ENCODE data around the gene HOXA3. TPM values are rescaled to one million over a fixed set of nuclear protein-coding genes. Genes with fewer than 3 reads are reported as not detected.
A peak's percentile ranks its signal among the peaks of the same experiment; 100 is the strongest.

The HOXA3 gene
- total and polyA plus RNA-seq, 2 of the 13 experiments (the other 11 are each of a cell fraction or from before 2014, with no cell fraction given), result 2.9 to 4.6 TPM

GRCh38 chr7:27130540-27131389, 21.6 kb downstream of the HOXA3 start, which contains the start of gene HOXA4 (continued):
- peak; percentile 58; the same call in 1 of the 2 replicates for TF ChIP-seq ZNF703 (CRISPR knock-in tag; IDR thresholded peaks at IDR 0.05; ENCODE audit: borderline replicate concordance)
- no peak for TF ChIP-seq SRF (IDR thresholded peaks at IDR 0.05; ENCODE audit: low read depth, low read length)
- no peak for TF ChIP-seq ZNF761 (CRISPR knock-in tag; conservative IDR thresholded peaks at IDR 0.05)
- TF ChIP-seq ZNF569 (CRISPR knock-in tag; IDR thresholded peaks at IDR 0.05; ENCODE audit: borderline replicate concordance), result no peak
- TF ChIP-seq TEAD2 (CRISPR knock-in tag; IDR thresholded peaks at IDR 0.05), result 0 out of 2 replicates have a peak, but pooled peaks have one; percentile 33
- no peak for TF ChIP-seq RBM22 (optimal IDR thresholded peaks at IDR 0.05; ENCODE audit: low read length)
- no peak for TF ChIP-seq MIER2 (CRISPR knock-in tag; IDR thresholded peaks at IDR 0.05)
- TF ChIP-seq ZNF691 (CRISPR knock-in tag; IDR thresholded peaks at IDR 0.05; ENCODE audit: borderline replicate concordance, low read depth), result no peak
- TF ChIP-seq RNF2 (conservative IDR thresholded peaks at IDR 0.05; ENCODE audit: low read depth), result no peak; the same call in 1 of the 2 replicates
- TF ChIP-seq ZNF549 (CRISPR knock-in tag; IDR thresholded peaks at IDR 0.05), result no peak

All from HepG2 (cell line).